Retinal pigment epithelial cell (primary cell): ENCODE measurements around the gene ARHGAP19.

Source experiments
- DNase-seq: peaks from one replicate; pipeline ENCODE4 v3.0.0-alpha.2; 2010; ENCODE audit warnings: low read depth
- H3K4me3 ChIP-seq: 2 replicates; pipeline ENCODE4 v1.5.1; 2011; ENCODE audit warnings: mild to moderate bottlenecking, low read length, control low read depth, moderate library complexity
- CTCF ChIP-seq: conservative IDR thresholded peaks from 2 replicates; pipeline ENCODE4 v1.5.1; 2011; ENCODE audit warnings: low read depth, low read length, control low read depth, inconsistent platforms

The ARHGAP19 gene

GRCh38 chr10:97176226-97176625 lies 116.2 kb downstream of the ARHGAP19 start:
- no peak for TF ChIP-seq CTCF
- H3K4me3 ChIP-seq = no peak overlapping the region
- DNase-seq = no peak

- no peak overlapping the region for H3K4me3 ChIP-seq
- TF ChIP-seq CTCF = no peak
- DNase-seq = no peak
Measured at GRCh38 chr10:97175586-97175985, 116.9 kb downstream of the ARHGAP19 start.

GRCh38 chr10:97174941-97175340 lies 117.5 kb downstream of the ARHGAP19 start:
- H3K4me3 ChIP-seq = no peak overlapping the region
- DNase-seq = no peak
- no peak for TF ChIP-seq CTCF

GRCh38 chr10:97174276-97174775 lies 118.1 kb downstream of the ARHGAP19 start:
- TF ChIP-seq CTCF = no peak
- H3K4me3 ChIP-seq = no peak overlapping the region
- no peak for DNase-seq

GRCh38 chr10:97173036-97173435 lies 119.4 kb downstream of the ARHGAP19 start:
- no peak overlapping the region for H3K4me3 ChIP-seq
- DNase-seq = no peak
- TF ChIP-seq CTCF = no peak
